Stimulated activated effector memory CD8-positive, alpha-beta T cell treated with anti-CD3 and anti-CD28 coated beads, Interleukin-12 subunit alpha, Interleukin-12 subunit beta, amount 100 ng/mL, for 72 hours (primary cell): Measurements from ENCODE around the gene RABEP2.
A peak's percentile ranks its signal among the peaks of the same experiment; 100 is the strongest.
"Not testable (repeated sequence)": the region's sequence is repeated elsewhere in the genome, so short reads cannot be mapped to it uniquely, and the experiment has no call there.

Experiments
- ATAC-seq: fragments of 150-1000 bp; cut with Tn5 transposase; 2 replicates; pipeline ENCODE4 v1.10.0; 2021
- DNase-seq, 2 donors: peaks; one replicate each; pipeline ENCODE4 v3.0.0; 2021 to 2022; ENCODE audit warnings: low spot score in 2 of 2
- H3K27ac Mint-ChIP-seq: one replicate; pipeline ENCODE4 v1.8.0; 2022; ENCODE audit warnings: mild to moderate bottlenecking, mixed read lengths
- H3K36me3 Mint-ChIP-seq: one replicate; pipeline ENCODE4 v1.8.0; 2022; ENCODE audit warnings: mild to moderate bottlenecking, mixed read lengths
- H3K4me1 Mint-ChIP-seq: one replicate; pipeline ENCODE4 v1.8.0; 2022; ENCODE audit warnings: mixed read lengths
- H3K4me3 Mint-ChIP-seq: one replicate; pipeline ENCODE4 v1.8.0; 2022; ENCODE audit warnings: mild to moderate bottlenecking, mixed read lengths
- H3K9me3 Mint-ChIP-seq: one replicate; pipeline ENCODE4 v1.8.0; 2022; ENCODE audit warnings: mixed read lengths

Gene RABEP2

DNA sequence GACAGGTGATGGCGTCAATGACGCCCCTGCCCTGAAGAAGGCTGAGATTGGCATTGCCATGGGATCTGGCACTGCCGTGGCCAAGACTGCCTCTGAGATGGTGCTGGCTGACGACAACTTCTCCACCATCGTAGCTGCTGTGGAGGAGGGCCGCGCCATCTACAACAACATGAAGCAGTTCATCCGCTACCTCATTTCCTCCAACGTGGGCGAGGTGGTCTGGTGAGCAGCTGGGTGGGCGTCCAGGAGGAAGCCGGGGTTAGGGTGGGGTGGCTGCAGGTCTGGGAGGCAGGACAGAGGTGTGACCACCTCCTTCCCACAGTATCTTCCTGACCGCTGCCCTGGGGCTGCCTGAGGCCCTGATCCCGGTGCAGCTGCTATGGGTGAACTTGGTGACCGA is 23.2 kb downstream of the RABEP2 start:
- ATAC-seq (peak; percentile 14), DNase-seq (no peak)
- H3K27ac Mint-ChIP-seq: peak overlapping the region; percentile 14
- peaks cover 13% of the 10 kb centered on the region for H3K36me3 Mint-ChIP-seq
- H3K4me3 Mint-ChIP-seq: no peak overlapping the region
- no peaks in the 10 kb centered on the region for H3K9me3 Mint-ChIP-seq
- H3K4me1 Mint-ChIP-seq: no peaks in the 10 kb centered on the region

DNA sequence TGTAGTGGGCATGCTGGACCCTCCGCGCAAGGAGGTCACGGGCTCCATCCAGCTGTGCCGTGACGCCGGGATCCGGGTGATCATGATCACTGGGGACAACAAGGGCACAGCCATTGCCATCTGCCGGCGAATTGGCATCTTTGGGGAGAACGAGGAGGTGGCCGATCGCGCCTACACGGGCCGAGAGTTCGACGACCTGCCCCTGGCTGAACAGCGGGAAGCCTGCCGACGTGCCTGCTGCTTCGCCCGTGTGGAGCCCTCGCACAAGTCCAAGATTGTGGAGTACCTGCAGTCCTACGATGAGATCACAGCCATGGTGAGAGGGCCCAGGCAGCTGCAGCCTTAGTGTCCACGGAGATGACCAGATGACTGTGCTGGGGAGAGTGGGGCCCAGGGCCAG is 24.4 kb downstream of the RABEP2 start:
- ATAC-seq (no peak), DNase-seq (no peak)
- no peak overlapping the region for H3K27ac Mint-ChIP-seq
- H3K9me3 Mint-ChIP-seq: no peaks in the 10 kb centered on the region
- H3K4me1 Mint-ChIP-seq: no peaks in the 10 kb centered on the region
- peaks cover 6% of the 10 kb centered on the region for H3K36me3 Mint-ChIP-seq
- no peak overlapping the region for H3K4me3 Mint-ChIP-seq

DNA sequence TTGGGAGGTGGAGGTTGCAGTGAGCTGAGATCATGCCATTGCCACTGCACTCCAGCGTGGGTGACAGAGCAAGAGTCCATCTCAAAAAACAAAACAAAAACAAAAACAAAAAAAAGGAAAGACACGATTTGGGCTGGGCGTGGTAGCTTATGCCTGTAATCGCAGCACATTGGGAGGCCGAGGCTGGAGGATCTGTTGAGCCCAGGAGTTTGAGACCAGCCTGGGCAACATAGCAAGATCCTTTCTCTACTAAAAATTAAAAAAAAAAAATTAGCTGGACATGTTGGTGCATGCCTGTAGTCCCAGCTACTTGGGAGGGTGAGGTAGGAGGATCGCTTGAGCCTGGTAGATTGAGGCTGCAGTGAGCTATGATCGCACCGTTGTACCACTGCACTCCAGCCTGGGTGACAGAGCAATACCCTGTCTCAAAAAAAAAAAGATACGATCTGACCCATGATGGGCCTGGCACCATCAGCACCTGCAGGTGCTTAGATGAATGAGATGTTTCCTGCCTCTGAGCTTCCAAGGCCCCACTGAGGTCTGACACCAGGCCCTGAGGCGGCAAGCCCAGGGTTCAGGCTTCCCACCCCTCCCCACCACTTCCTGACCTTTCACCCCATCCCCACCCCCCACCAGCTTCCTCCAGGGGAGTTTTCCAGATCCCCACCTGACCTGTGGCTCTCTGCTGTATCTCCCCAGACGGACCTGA is 25.0 kb downstream of the RABEP2 start:
- Mint-ChIP-seq H3K27ac (no peak overlapping the region), H3K36me3 (peaks cover 6% of the 10 kb centered on the region), H3K9me3 (no peaks in the 10 kb centered on the region), H3K4me1 (no peaks in the 10 kb centered on the region), H3K4me3 (no peak overlapping the region)
- DNase-seq (no peak), ATAC-seq (no peak)

DNA sequence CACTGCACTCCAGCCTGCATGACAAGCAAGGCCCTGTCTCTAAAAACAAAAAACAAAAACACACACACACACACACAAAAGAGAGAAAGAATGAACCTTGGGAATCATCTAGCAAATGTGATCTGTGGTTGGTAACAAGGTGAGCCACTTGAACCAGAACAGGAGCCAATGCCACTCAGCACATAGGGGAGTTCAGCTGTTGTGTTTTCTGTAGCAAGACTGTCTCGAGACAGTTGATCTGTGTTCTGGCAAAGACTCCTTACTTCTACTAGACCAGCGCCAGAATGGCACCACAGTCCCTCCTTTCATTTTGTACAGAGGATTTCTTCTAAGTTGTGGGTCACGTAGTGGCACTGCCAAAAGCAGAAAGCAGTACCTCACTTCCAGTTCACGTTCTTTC is 26.1 kb downstream of the RABEP2 start:
- Mint-ChIP-seq H3K4me1 (no peaks in the 10 kb centered on the region), H3K9me3 (no peaks in the 10 kb centered on the region), H3K36me3 (peaks cover 2% of the 10 kb centered on the region), H3K4me3 (no peak overlapping the region), H3K27ac (no peak overlapping the region)
- ATAC-seq: no peak
- DNase-seq: no peak

DNA sequence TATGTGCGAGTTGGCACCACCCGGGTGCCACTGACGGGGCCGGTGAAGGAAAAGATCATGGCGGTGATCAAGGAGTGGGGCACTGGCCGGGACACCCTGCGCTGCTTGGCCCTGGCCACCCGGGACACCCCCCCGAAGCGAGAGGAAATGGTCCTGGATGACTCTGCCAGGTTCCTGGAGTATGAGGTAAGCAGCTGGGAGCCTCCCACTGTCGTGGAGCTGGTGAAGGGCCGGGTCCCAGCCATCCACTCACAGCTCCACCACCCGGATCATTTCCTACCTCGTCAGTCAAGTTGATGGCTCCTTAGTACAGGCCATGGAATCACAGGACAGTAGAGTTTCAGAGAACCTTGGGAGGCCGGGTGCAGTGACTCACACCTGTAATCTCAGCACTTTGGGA is 26.8 kb downstream of the RABEP2 start:
- no peak overlapping the region for H3K27ac Mint-ChIP-seq
- DNase-seq: no peak
- H3K36me3 Mint-ChIP-seq: no peaks in the 10 kb centered on the region
- no peak for ATAC-seq
- no peak overlapping the region for H3K4me3 Mint-ChIP-seq
- no peaks in the 10 kb centered on the region for H3K9me3 Mint-ChIP-seq
- no peaks in the 10 kb centered on the region for H3K4me1 Mint-ChIP-seq

DNA sequence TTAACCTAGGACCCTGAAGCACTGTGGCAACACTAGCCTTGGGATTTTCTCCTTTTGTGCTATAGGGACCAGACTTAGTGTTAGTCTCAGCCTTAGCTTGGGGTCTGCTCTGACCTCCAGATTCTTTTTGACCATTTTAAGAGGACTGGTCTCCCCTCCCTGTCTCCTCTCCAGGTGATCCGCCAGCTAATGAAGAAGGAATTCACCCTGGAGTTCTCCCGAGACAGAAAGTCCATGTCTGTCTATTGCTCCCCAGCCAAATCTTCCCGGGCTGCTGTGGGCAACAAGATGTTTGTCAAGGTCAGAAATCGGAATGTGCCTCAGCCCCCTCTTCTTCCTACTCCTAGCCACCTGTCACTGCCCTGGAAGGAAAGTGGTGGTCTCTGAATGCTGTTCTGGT is 27.2 kb downstream of the RABEP2 start:
- H3K4me3 Mint-ChIP-seq: no peak overlapping the region
- DNase-seq (no peak), ATAC-seq (no peak)
- no peaks in the 10 kb centered on the region for H3K9me3 Mint-ChIP-seq
- H3K27ac Mint-ChIP-seq: no peak overlapping the region
- no peaks in the 10 kb centered on the region for H3K36me3 Mint-ChIP-seq
- H3K4me1 Mint-ChIP-seq: no peaks in the 10 kb centered on the region

DNA sequence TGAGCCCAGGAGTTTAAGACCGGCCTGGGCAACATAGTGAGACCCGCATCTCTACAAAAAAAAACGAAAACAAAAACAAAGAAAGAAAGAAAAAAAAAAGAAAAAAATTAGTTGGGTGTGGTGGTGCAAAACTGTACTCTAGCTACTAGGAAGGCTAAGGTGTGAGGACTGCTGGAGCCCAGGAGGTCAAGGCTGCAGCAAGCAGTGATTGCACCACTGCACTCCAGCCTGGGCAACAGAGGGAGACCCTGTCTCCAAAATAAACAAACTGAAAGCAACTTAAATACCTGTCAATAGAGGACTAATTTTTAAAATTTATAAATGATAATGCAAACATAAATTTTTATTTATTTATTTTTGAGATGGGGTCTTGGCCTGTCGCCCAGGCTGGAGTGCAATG is 29.4 kb downstream of the RABEP2 start:
- no peak for ATAC-seq
- Mint-ChIP-seq H3K9me3 (no peaks in the 10 kb centered on the region), H3K4me3 (no peak overlapping the region), H3K27ac (no peak overlapping the region), H3K4me1 (no peaks in the 10 kb centered on the region), H3K36me3 (no peaks in the 10 kb centered on the region)
- no peak for DNase-seq

DNA sequence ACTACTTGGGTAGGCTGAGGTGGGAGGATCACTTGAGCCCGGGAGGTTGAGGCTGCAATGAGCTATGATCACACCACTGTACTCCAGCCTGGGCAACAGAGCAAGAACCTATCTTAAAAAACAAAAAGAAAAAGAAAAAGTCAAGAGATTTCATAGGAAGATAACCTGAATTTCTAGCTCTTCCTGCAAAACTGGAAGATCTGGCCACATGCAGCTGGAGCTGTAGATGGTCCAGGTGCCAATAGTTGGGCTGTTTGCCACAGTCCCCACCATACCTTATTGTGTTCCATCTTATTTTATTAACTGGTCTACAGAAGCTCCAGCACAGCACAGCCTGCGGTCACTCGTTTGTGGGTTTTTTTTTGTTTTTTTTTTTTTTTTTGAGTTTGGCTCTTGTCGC is 31.7 kb downstream of the RABEP2 start:
- H3K4me1 Mint-ChIP-seq: no peaks in the 10 kb centered on the region
- no peak overlapping the region for H3K4me3 Mint-ChIP-seq
- no peaks in the 10 kb centered on the region for H3K9me3 Mint-ChIP-seq
- ATAC-seq (no peak), DNase-seq (no peak)
- no peaks in the 10 kb centered on the region for H3K36me3 Mint-ChIP-seq
- H3K27ac Mint-ChIP-seq: no peak overlapping the region

DNA sequence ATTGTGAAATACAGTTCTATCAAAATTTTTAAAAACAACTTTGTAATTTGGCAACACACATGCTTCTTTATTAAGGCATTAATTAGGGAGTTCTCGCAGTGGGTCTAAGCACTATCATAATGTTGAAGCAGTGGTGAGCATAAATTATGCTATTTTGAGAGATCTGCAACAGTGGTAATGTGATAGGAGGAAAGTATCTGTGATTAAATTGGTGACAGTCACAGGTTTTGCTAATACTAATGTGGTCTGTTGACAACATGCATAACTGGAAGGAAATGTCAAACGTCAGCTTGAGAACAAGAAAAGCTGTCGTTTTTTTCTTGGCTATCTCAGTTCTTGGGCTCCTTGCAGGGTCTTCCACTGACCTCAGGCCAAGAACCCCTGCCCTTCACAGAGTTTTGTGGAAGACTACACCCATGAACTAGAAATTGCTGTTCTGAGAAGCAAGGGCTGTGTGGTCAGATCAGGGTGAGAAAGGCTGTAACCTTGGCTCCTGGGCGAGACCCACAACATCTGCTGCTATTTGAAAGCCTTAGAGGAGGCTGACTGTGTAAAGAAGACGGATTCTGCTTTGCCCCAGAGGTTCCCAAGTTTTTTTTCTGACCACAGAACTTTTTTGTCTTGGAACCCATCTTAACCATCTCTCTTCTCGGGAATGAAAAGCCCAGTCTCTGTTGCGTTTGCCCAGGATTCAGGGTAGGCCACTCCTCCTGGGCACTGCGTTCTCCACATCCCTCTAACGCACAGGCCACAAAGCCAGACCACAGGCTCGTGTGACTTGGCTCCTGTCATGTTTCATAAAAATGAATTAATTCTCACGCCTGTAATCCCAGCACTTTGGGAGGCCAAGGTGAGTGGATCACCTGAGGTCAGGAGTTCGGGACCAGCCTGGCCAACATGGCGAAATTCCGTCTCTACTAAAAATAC is 32.8 kb downstream of the RABEP2 start:
- ATAC-seq: no peak
- DNase-seq: no peak
- no peaks in the 10 kb centered on the region for H3K36me3 Mint-ChIP-seq
- no peak overlapping the region for H3K27ac Mint-ChIP-seq
- no peaks in the 10 kb centered on the region for H3K9me3 Mint-ChIP-seq
- H3K4me3 Mint-ChIP-seq: no peak overlapping the region
- no peaks in the 10 kb centered on the region for H3K4me1 Mint-ChIP-seq

DNA sequence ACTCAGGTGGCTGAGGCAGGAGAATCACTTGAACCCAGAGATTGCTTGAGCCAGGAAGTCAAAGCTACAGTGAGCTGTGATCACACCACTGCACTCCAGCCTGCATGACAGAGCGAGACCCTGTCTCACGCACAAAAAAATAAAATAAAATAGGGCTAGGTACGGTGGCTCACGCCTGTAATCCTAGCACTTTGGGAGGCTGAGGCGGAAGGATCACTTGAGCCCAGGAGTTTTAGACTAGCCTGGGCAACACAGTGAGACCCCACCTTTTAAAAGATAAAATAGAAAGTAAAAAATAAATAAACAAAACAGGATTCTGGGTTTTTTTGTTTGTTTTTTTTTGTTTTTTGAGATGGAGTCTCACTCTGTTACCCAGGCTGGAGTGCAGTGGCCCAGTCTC is 34.7 kb downstream of the RABEP2 start:
- ATAC-seq, H3K27ac Mint-ChIP-seq, H3K4me3 Mint-ChIP-seq: not testable (repeated sequence)

DNA sequence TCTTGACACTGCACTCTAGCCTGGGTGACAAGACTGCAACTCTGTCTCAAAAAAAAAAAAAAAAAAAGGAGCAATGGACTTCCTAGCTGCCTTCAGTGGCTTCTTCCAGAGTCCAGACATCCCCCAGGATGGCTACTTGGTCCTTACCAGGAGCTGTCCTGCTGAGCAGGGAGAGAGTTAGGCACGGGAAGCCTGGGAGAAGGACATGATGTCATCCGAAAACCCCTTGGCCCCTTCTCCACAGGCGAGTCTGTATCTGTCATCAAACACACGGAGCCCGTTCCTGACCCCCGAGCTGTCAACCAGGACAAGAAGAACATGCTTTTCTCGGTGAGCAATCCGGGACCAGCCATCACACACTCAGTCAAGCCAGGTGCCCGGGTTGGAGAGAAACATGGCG is 38.1 kb downstream of the RABEP2 start:
- Mint-ChIP-seq H3K36me3 (no peaks in the 10 kb centered on the region), H3K4me3 (no peak overlapping the region), H3K4me1 (no peaks in the 10 kb centered on the region), H3K27ac (no peak overlapping the region), H3K9me3 (no peaks in the 10 kb centered on the region)
- DNase-seq: no peak
- ATAC-seq: no peak

More for the DNA sequence above, 34.7 kb downstream of the RABEP2 start:
- H3K4me1 Mint-ChIP-seq, H3K9me3 Mint-ChIP-seq, DNase-seq, H3K36me3 Mint-ChIP-seq: not testable (repeated sequence)

DNA sequence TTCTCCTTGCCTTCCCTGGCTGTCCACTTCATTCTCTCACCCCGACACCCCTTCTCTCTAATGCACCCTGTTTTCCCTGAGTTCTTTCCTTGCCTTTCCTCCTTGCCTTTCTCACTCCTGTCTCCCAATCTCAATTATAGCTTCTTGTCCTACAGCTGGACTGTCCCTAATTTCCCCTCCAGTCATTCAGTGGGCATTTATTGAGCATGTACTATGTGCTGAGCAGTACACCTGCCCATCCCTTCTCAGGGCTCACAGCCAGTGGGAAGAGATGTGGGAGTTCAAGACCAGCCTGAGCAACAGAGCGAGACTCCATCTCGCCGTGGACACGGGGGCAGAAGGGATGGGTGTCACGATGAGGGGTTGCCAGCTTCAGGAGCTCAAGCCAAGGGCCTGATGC is 41.0 kb downstream of the RABEP2 start:
- Mint-ChIP-seq H3K4me3 (no peak overlapping the region), H3K4me1 (peaks cover 23% of the 10 kb centered on the region), H3K27ac (peak overlapping the region; percentile 19), H3K36me3 (no peaks in the 10 kb centered on the region), H3K9me3 (no peaks in the 10 kb centered on the region)
- no peak for DNase-seq
- no peak for ATAC-seq

DNA sequence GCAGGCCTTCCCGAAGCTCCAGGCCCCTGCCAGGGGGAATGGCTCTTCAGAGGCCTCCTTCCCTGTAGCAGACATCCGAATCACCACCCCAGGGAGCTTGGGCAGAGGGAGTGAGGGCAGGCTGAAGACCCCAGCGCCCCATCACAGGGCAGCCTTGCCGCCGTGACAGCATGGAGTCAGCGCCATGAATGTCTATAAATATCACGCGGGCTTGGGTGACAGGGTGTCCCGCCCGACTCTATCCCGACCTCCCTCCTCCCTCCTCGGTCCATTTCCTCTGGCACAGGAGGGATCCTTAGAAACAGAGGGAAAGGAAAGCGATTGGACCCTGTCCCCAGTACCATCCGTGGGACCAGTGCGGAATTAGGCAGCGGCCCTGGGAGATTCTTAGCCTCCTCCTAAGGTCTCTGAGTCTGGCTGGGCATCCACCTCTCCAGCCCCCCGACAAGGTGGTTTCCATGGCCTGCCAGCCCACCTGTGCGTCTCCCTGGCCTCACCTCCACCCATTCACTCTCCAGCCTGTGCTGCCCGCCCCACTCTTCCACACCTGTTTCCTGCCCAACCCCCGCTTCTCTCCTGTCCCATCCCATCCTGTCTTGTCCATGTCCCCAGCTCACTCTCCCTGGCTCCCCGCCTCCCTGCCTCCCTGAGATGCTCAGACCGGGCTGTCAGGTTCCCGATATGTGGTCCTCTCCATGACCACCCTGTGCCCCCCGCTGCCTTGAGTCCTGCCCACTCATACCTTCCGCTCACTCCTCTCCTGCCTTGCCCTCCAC is 41.6 kb downstream of the RABEP2 start:
- no peak for DNase-seq
- no peaks in the 10 kb centered on the region for H3K36me3 Mint-ChIP-seq
- no peaks in the 10 kb centered on the region for H3K9me3 Mint-ChIP-seq
- no peak for ATAC-seq
- H3K4me3 Mint-ChIP-seq: no peak overlapping the region
- H3K27ac Mint-ChIP-seq: peak overlapping the region; percentile 19
- H3K4me1 Mint-ChIP-seq: peaks cover 29% of the 10 kb centered on the region

DNA sequence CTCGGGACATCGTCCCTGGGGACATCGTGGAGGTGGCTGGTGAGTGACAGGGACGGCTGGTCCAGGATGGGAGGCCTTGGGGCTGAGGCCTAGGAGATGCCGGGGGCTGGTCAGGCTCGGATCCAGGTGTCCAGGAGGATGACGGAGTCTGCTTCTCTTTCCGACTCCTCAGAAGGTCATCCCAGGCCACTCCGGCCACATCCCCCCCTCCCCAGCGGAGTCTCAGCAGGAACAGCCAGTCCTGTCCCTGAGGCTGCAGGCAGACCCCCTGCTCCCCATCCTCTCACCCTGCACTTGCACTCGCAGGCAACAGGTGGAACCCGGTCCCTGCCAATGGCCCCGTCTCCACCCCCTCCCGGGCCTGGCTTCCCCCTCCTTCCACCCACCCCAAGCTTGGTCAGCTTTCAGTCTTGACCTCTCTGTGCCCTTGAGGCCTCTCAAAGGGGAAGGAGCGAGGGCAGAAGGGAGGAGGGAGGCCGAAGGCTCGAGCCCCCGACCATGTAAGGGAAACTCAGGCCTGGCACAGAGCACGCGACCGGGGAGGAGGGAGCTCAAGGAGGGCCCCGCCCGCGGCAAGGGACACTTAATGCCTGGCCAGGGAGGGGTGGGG is 42.4 kb downstream of the RABEP2 start:
- ATAC-seq (no peak), DNase-seq (no peak)
- no peak overlapping the region for H3K27ac Mint-ChIP-seq
- H3K4me3 Mint-ChIP-seq: no peak overlapping the region
- H3K9me3 Mint-ChIP-seq: no peaks in the 10 kb centered on the region
- no peaks in the 10 kb centered on the region for H3K36me3 Mint-ChIP-seq
- peaks cover 37% of the 10 kb centered on the region for H3K4me1 Mint-ChIP-seq

DNA sequence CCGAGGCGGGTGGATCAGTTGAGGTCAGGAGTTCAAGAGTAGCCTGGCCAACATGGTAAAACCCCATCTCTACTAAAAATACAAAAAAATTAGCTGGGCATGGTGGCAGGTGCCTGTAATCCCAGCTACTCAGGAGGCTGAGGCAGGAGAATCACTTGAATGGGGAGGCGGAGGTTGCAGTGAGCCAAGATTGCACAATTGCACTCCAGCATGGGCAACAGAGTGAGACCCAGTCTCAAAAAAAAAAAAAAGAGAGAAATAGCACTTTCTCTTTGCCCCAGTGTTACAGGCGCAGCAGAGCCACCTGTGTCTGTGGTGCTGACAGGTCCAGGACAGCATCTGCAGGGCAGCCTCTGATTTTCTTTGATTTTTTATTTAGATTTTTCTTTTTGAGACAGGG is 43.5 kb downstream of the RABEP2 start:
- not testable (repeated sequence) for H3K36me3 Mint-ChIP-seq, H3K27ac Mint-ChIP-seq, ATAC-seq, DNase-seq, H3K9me3 Mint-ChIP-seq
- H3K4me1 Mint-ChIP-seq: peaks cover 37% of the 10 kb centered on the region
- H3K4me3 Mint-ChIP-seq: peak overlapping the region; percentile 86
